HepG2 (cell line): ENCODE data around the gene ZER1. TPM values are rescaled to one million over a fixed set of nuclear protein-coding genes. Genes with fewer than 3 reads are reported as not detected.

ENCODE experiments used
- BCL3 ChIP-seq: sonication (generic); formaldehyde crosslinking; IDR thresholded peaks from 2 replicates; pipeline ENCODE4 v1.5.1; 2020; ENCODE audit warnings: mild to moderate bottlenecking, missing genetic modification reagents, moderate library complexity
- CREB1 ChIP-seq, 2 experiments: fragments of 450-650 bp in 1 of 2; IDR thresholded peaks; 2 replicates each; pipeline ENCODE4 v1.6.1; 2016 to 2017; ENCODE audit warnings: control low read depth in 1 of 2, mild to moderate bottlenecking in 1 of 2, missing compliant biosample characterization in 1 of 2, missing genetic modification characterization in 1 of 2
- EZH2 ChIP-seq: conservative IDR thresholded peaks from 2 replicates; pipeline ENCODE4 v1.6.1; 2012; ENCODE audit warnings: mild to moderate bottlenecking, low read depth, low read length, moderate library complexity
- HDAC2 ChIP-seq: sonication (generic); formaldehyde crosslinking; IDR thresholded peaks from 2 replicates; pipeline ENCODE4 v1.4.0; 2020; ENCODE audit warnings: missing genetic modification reagents
- HINFP ChIP-seq: sonication (generic); formaldehyde crosslinking; IDR thresholded peaks from 2 replicates; pipeline ENCODE4 v1.4.0; 2020; ENCODE audit warnings: low read depth, mild to moderate bottlenecking, missing genetic modification reagents
- HMG20B ChIP-seq: conservative IDR thresholded peaks from 2 replicates; pipeline ENCODE4 v1.6.1; 2016; ENCODE audit warnings: missing genetic modification reagents, missing compliant biosample characterization
- IKZF4 ChIP-seq: sonication (generic); formaldehyde crosslinking; IDR thresholded peaks from 2 replicates; pipeline ENCODE4 v1.5.1; 2020; ENCODE audit warnings: borderline replicate concordance, mild to moderate bottlenecking, low read depth, missing genetic modification reagents; ENCODE audit errors: not compliant biosample characterization
- KDM6A ChIP-seq: IDR thresholded peaks from 2 replicates; pipeline ENCODE4 v1.6.1; 2016; ENCODE audit warnings: low read depth
- MEIS1 ChIP-seq: sonication (generic); formaldehyde crosslinking; IDR thresholded peaks from 2 replicates; pipeline ENCODE4 v1.9.0; 2021; ENCODE audit warnings: mild to moderate bottlenecking, missing genetic modification reagents, moderate library complexity, borderline replicate concordance
- MZF1 ChIP-seq: sonication (generic); formaldehyde crosslinking; IDR thresholded peaks from 2 replicates; pipeline ENCODE4 v1.8.1; 2023; ENCODE audit warnings: mild to moderate bottlenecking, missing genetic modification reagents, borderline replicate concordance
- NFKBIZ ChIP-seq: IDR thresholded peaks from 2 replicates; pipeline ENCODE4 v1.6.1; 2018; ENCODE audit warnings: missing genetic modification reagents, missing compliant biosample characterization
- REXO4 ChIP-seq: sonication (generic); formaldehyde crosslinking; IDR thresholded peaks from 2 replicates; pipeline ENCODE4 v1.8.0; 2022; ENCODE audit warnings: missing genetic modification reagents, mild to moderate bottlenecking, borderline replicate concordance
- SIX1 ChIP-seq: sonication (generic); formaldehyde crosslinking; IDR thresholded peaks from 2 replicates; pipeline ENCODE4 v1.4.0; 2020; ENCODE audit warnings: missing genetic modification reagents, borderline replicate concordance
- TOE1 ChIP-seq: sonication (generic); formaldehyde crosslinking; IDR thresholded peaks from 2 replicates; pipeline ENCODE4 v1.4.0; 2020; ENCODE audit warnings: mild to moderate bottlenecking, missing genetic modification reagents
- ZBTB1 ChIP-seq: sonication (generic); formaldehyde crosslinking; IDR thresholded peaks from 2 replicates; pipeline ENCODE4 v1.4.0; 2020; ENCODE audit warnings: missing genetic modification reagents, borderline replicate concordance
- ZBTB38 ChIP-seq: sonication (generic); formaldehyde crosslinking; IDR thresholded peaks from 2 replicates; pipeline ENCODE4 v1.5.1; 2020; ENCODE audit warnings: mild to moderate bottlenecking, missing genetic modification reagents
- ZFP82 ChIP-seq: sonication (generic); formaldehyde crosslinking; IDR thresholded peaks from 2 replicates; pipeline ENCODE4 v1.5.1; 2020; ENCODE audit warnings: mild to moderate bottlenecking, missing genetic modification reagents, borderline replicate concordance
- ZMYM4 ChIP-seq: sonication (generic); formaldehyde crosslinking; IDR thresholded peaks from 2 replicates; pipeline ENCODE4 v1.8.1; 2023; ENCODE audit warnings: mild to moderate bottlenecking, missing genetic modification reagents
- ZNF180 ChIP-seq: sonication (generic); formaldehyde crosslinking; IDR thresholded peaks from 2 replicates; pipeline ENCODE4 v1.4.0; 2020; ENCODE audit warnings: low read depth, missing genetic modification reagents, borderline replicate concordance
- ZNF616 ChIP-seq: sonication (generic); formaldehyde crosslinking; IDR thresholded peaks from 2 replicates; pipeline ENCODE4 v1.5.0; 2020; ENCODE audit warnings: low read depth, mild to moderate bottlenecking, missing genetic modification reagents
- ZNF775 ChIP-seq: sonication (generic); formaldehyde crosslinking; IDR thresholded peaks from 2 replicates; pipeline ENCODE4 v1.4.0; 2020; ENCODE audit warnings: missing genetic modification reagents, mild to moderate bottlenecking, moderate library complexity, borderline replicate concordance
- polyA plus RNA-seq, 8 experiments: library from polyadenylated mRNA; depleted of rRNA in 3 of 8; stranded (reverse) in 7 of 8; unstranded in 1 of 8; fragments of >200 nt; fragmentation: Illumina TruSeq in 4 of 8; extraction: Trizol in 4 of 8; gene quantifications; 2 replicates each; pipeline versions ENCODE4 v1.2.1 to v1.2.3, GENCODE V29; 2011 to 2016; ENCODE audit warnings: low read depth in 4 of 8, missing spikeins in 1 of 8, mixed read lengths in 1 of 8; ENCODE audit not compliant: insufficient read depth in 1 of 8
- total RNA-seq, 5 experiments: library from RNA; depleted of rRNA; stranded (reverse); fragments of >200 nt; fragmentation: Illumina TruSeq; extraction: Trizol; gene quantifications; 2 replicates each; pipeline ENCODE4 v1.2.3, GENCODE V29; 2016; ENCODE audit warnings: low read depth in 1 of 5
- TF ChIP-seq, protein P1 (sequence below): sonication (generic); formaldehyde crosslinking; IDR thresholded peaks from 2 replicates; pipeline ENCODE4 v1.4.0; 2020; ENCODE audit warnings: missing genetic modification reagents
- TF ChIP-seq, protein P2 (sequence below): sonication (generic); formaldehyde crosslinking; IDR thresholded peaks from 2 replicates; pipeline ENCODE4 v1.5.0; 2020; ENCODE audit warnings: missing genetic modification reagents

The ZER1 gene
- total and polyA plus RNA-seq, 2 of the 13 experiments (the other 11 are each of a cell fraction or from before 2014, with no cell fraction given): 7.7 to 40.0 TPM

DNA sequence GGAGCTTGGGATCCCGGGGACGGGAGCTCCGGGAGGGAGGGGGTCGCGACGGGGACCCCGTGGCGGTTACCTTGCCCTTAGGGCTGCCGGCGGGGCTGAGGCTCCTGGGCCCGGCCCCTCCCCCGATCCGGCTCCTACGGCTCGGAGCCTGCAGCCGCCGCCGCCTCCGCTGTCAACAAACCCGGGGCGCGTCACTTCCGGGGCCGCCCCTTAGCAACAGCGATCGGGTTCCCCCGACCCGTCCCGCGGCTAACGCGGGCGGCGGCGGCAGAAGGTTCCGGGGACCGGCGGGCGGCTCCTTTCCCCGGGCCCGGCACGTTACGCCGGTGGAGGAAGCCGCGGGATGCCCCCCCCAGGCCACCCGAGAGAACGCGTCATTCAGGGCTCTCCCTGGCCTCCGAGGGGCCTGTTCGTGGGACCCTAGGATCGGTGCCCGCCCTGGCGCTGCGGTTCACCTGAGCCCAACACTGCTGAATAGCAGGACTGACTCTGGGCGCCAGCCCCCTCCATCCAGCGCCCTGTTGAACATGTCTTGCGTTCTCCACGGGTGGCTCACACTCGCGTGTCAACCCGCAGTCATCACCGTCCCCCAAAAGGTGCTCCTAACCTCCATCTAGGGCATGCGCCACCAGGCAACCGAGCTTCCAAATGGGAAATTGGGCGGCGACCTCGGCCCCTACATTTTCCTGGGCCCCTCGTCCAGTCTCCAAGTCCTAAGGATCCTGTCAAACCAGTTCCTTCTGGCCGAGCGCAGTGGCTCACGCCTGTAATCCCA is at the start of gene ZER1 (continued):
- TF ChIP-seq NFKBIZ (CRISPR knock-in tag): peak; percentile 69; the same call in 1 of the 2 replicates
- TF ChIP-seq ZBTB38: peak; percentile 81; the same call in 1 of the 2 replicates
- TF ChIP-seq MZF1 (CRISPR knock-in tag): no peak
- no peak for TF ChIP-seq ZNF775 (CRISPR knock-in tag)
- no peak for TF ChIP-seq HINFP (CRISPR knock-in tag)
- TF ChIP-seq REXO4 (CRISPR knock-in tag): no peak
- TF ChIP-seq MEIS1: no peak
- TF ChIP-seq, protein P1, sequence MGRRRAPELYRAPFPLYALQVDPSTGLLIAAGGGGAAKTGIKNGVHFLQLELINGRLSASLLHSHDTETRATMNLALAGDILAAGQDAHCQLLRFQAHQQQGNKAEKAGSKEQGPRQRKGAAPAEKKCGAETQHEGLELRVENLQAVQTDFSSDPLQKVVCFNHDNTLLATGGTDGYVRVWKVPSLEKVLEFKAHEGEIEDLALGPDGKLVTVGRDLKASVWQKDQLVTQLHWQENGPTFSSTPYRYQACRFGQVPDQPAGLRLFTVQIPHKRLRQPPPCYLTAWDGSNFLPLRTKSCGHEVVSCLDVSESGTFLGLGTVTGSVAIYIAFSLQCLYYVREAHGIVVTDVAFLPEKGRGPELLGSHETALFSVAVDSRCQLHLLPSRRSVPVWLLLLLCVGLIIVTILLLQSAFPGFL: no peak
- TF ChIP-seq ZNF180 (CRISPR knock-in tag): no peak
- TF ChIP-seq IKZF4: peak; percentile 55
- TF ChIP-seq EZH2: no peak
- TF ChIP-seq SIX1: no peak
- TF ChIP-seq KDM6A (CRISPR knock-in tag): no peak
- TF ChIP-seq, protein P2, sequence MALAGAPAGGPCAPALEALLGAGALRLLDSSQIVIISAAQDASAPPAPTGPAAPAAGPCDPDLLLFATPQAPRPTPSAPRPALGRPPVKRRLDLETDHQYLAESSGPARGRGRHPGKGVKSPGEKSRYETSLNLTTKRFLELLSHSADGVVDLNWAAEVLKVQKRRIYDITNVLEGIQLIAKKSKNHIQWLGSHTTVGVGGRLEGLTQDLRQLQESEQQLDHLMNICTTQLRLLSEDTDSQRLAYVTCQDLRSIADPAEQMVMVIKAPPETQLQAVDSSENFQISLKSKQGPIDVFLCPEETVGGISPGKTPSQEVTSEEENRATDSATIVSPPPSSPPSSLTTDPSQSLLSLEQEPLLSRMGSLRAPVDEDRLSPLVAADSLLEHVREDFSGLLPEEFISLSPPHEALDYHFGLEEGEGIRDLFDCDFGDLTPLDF (CRISPR knock-in tag): peak; percentile 50; the same call in 1 of the 2 replicates
- TF ChIP-seq ZBTB1: no peak
- peak; percentile 90 for TF ChIP-seq ZMYM4
- TF ChIP-seq ZNF616 (CRISPR knock-in tag): no peak
- no peak for TF ChIP-seq ZFP82 (CRISPR knock-in tag)
- peak; percentile 83 for TF ChIP-seq HDAC2 (CRISPR knock-in tag)
- TF ChIP-seq BCL3 (CRISPR knock-in tag): peak; percentile 92
- no peak for TF ChIP-seq HMG20B (CRISPR knock-in tag)
- peak; percentile 88 for TF ChIP-seq CREB1 (IDR thresholded peaks at IDR 0.05)
- peak; percentile 91 for TF ChIP-seq CREB1 (CRISPR knock-in tag; IDR thresholded peaks at IDR 0.05)
- TF ChIP-seq TOE1: peak; percentile 84; the same call in 1 of the 2 replicates
